Osteoblast (primary cell): Measurements from ENCODE around the gene FLT4. TPM values are rescaled to one million over a fixed set of nuclear protein-coding genes. Genes with fewer than 3 reads are reported as not detected.
"Not testable (repeated sequence)": the region's sequence is repeated elsewhere in the genome, so short reads cannot be mapped to it uniquely, and the experiment has no call there.

ENCODE experiments used
- DNase-seq: peaks from one replicate; pipeline ENCODE4 v3.0.0; 2011; ENCODE audit warnings: low spot score, mixed read lengths; ENCODE audit not compliant: insufficient read length; ENCODE audit errors: missing footprints
- H2AFZ ChIP-seq: 2 replicates; pipeline ENCODE4 v1.6.0; 2011; ENCODE audit warnings: mild to moderate bottlenecking, low read length
- H3K27ac ChIP-seq: 2 replicates; pipeline ENCODE4 v1.5.1; 2011; ENCODE audit warnings: mild to moderate bottlenecking, low read depth, low read length, moderate library complexity
- H3K27me3 ChIP-seq: 2 replicates; pipeline ENCODE4 v1.6.0; 2012; ENCODE audit warnings: mild to moderate bottlenecking, control low read depth, inconsistent platforms, low read length, moderate library complexity; ENCODE audit not compliant: insufficient read depth
- H3K36me3 ChIP-seq: 2 replicates; pipeline ENCODE4 v1.5.1; 2011; ENCODE audit warnings: mild to moderate bottlenecking, low read length, control low read depth, moderate library complexity; ENCODE audit not compliant: insufficient read depth
- H3K4me1 ChIP-seq: 2 replicates; pipeline ENCODE4 v1.5.1; 2011; ENCODE audit warnings: mild to moderate bottlenecking, low read length, control low read depth, moderate library complexity; ENCODE audit not compliant: insufficient read depth
- H3K4me2 ChIP-seq: 2 replicates; pipeline ENCODE4 v1.6.0; 2011; ENCODE audit warnings: mild to moderate bottlenecking, low read length; ENCODE audit not compliant: insufficient read depth
- H3K4me3 ChIP-seq: fragments of 200-600 bp; sonication (generic); 3 replicates; pipeline ENCODE4 v1.5.1; 2012; ENCODE audit warnings: mild to moderate bottlenecking, low read length, inconsistent platforms; ENCODE audit not compliant: insufficient read depth
- H3K79me2 ChIP-seq: 2 replicates; pipeline ENCODE4 v1.6.0; 2012; ENCODE audit warnings: mild to moderate bottlenecking, low read length, control low read depth, inconsistent platforms; ENCODE audit not compliant: insufficient read depth
- H3K9me3 ChIP-seq: 2 replicates; pipeline ENCODE4 v1.5.1; 2011; ENCODE audit warnings: low read depth, low read length, control low read depth
- H4K20me1 ChIP-seq: 2 replicates; pipeline ENCODE4 v1.6.0; 2012; ENCODE audit warnings: mild to moderate bottlenecking, low read length, control low read depth; ENCODE audit not compliant: insufficient read depth
- total RNA-seq: library from RNA; depleted of rRNA; stranded (reverse); fragments of >200 nt; gene quantifications from 2 replicates; pipeline ENCODE4 v1.2.3, GENCODE V29; 2012
- TF ChIP-seq, protein P1 (sequence below): IDR thresholded peaks from 2 replicates; pipeline ENCODE4 v1.5.1; 2011; ENCODE audit warnings: mild to moderate bottlenecking, low read depth, low read length, moderate library complexity; ENCODE audit errors: extremely low read depth

The FLT4 gene
- total RNA-seq, 1 donor = not detected

DNA sequence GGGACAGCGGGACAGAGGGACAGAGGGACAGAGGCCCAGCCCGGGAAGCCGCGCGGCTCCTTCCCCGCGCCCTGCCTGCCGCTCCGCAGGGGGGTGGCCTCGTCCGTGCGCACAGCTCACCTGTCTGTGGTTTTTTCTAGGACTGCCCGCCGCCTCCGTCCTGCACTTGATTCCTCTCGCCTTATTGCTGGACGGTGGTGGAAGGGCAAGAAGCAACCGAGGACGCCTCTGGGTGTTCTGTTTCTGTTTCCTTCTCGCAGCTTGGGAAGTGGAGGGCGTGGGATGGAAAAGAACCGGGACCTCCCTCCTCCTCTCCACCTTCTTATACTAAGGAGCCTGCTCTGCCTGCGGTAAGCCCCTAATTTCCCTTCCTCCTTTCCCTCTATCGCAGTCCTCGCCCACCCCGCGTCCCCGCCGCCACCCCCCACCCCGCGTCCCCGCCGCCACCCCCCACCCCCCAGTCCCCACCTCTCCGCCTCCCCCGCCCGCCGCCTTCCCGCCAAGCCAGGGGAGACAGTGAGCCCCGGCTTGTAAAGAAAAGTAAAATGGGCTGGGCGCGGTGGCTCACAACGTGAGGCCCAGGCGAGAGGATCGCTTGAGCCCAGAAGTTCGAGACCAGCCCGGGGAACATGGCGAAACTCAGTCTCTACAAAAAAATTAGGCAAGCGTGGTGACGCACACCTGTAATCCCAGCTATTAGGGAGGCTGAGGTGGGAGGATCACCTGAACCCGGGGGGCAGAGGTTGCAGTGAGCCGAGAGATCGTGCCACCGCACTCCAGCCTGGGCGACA, 9.6 kb upstream of the FLT4 start:
- TF ChIP-seq, protein P1, sequence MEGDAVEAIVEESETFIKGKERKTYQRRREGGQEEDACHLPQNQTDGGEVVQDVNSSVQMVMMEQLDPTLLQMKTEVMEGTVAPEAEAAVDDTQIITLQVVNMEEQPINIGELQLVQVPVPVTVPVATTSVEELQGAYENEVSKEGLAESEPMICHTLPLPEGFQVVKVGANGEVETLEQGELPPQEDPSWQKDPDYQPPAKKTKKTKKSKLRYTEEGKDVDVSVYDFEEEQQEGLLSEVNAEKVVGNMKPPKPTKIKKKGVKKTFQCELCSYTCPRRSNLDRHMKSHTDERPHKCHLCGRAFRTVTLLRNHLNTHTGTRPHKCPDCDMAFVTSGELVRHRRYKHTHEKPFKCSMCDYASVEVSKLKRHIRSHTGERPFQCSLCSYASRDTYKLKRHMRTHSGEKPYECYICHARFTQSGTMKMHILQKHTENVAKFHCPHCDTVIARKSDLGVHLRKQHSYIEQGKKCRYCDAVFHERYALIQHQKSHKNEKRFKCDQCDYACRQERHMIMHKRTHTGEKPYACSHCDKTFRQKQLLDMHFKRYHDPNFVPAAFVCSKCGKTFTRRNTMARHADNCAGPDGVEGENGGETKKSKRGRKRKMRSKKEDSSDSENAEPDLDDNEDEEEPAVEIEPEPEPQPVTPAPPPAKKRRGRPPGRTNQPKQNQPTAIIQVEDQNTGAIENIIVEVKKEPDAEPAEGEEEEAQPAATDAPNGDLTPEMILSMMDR = no peak
- no peaks in the 10 kb centered on the region for H3K4me1 ChIP-seq
- H3K27ac ChIP-seq = no peak overlapping the region
- peak; percentile 66 for DNase-seq
- H3K4me2 ChIP-seq = no peak overlapping the region
- no peak overlapping the region for H3K4me3 ChIP-seq
- no peaks in the 10 kb centered on the region for H3K79me2 ChIP-seq
- no peaks in the 10 kb centered on the region for H4K20me1 ChIP-seq
- no peaks in the 10 kb centered on the region for H3K9me3 ChIP-seq
- H2AFZ ChIP-seq = no peak overlapping the region
- no peaks in the 10 kb centered on the region for H3K36me3 ChIP-seq
- peaks cover 5% of the 10 kb centered on the region for H3K27me3 ChIP-seq

DNA sequence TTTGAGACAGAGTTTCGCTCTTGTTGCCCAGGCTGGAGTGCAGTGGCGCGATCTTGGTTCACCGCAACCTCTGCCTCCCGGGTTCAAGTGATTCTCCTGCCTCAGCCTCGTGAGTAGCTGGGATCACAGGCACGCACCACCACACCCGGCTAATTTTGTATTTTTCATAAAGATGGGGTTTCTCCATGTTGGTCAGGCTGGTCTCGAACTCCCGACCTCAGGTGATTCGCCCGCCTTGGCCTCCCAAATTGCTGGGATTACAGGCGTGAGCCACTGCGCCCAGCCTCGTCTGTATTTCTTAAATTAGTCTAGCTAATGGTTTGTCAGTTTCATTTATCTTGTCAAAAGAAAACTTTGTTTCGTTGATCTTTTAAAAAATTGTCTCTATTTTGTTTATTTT, 5.8 kb upstream of the FLT4 start:
- DNase-seq, H3K9me3 ChIP-seq, H3K27ac ChIP-seq, H3K79me2 ChIP-seq, H4K20me1 ChIP-seq, H3K4me2 ChIP-seq, H3K36me3 ChIP-seq, H2AFZ ChIP-seq, H3K4me1 ChIP-seq, H3K4me3 ChIP-seq: not testable (repeated sequence)
- peaks cover 24% of the 10 kb centered on the region for H3K27me3 ChIP-seq

DNA sequence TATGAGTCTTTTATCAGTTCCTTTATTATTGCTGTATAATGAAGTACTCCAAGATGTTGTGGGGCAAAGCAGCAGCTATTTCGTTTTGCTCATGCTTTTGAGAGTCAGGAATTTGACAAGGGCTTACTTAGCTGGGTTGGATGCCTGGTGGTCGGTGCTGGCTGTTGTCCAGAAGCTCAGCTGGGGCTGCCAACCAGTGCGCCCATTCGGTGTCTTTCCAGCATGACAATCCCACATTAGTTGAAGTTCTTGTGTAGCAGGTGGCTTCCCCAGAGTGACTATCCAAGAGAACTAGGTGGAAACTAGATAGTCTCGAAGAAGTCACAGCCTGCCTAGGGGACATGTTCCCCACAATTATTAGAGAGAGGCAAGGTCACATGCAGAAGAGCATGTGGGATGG, 3.4 kb upstream of the FLT4 start:
- no peak for DNase-seq
- Histone ChIP-seq H3K27me3 (peaks cover 37% of the 10 kb centered on the region), H3K36me3 (no peaks in the 10 kb centered on the region), H4K20me1 (no peaks in the 10 kb centered on the region), H3K4me3 (no peak overlapping the region), H3K4me1 (no peaks in the 10 kb centered on the region), H3K4me2 (no peak overlapping the region), H3K79me2 (no peaks in the 10 kb centered on the region), H3K27ac (no peak overlapping the region), H3K9me3 (no peaks in the 10 kb centered on the region), H2AFZ (no peak overlapping the region)
- TF ChIP-seq, protein P1 = no peak

DNA sequence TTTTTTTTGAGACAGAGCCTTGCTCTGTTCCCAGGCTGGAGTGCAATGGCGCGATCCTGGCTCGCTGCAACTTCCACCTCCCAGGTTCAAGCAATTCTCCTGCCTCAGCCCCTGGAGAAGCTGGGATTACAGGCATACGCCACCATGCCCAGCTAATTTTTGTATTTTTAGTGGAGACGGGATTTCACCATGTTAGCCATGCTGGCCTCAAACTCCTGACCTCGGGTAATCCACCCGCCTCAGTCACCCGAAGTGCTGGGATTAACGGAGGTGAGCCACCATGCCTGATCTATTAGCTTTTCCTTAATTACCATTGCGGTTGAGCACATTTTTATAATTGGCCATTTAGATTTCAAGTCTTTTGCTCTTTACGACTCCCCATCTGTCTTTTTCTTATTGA, 2.9 kb upstream of the FLT4 start:
- Histone ChIP-seq H4K20me1 (no peaks in the 10 kb centered on the region), H3K9me3 (no peaks in the 10 kb centered on the region), H2AFZ (no peak overlapping the region), H3K27me3 (peaks cover 37% of the 10 kb centered on the region), H3K27ac (no peak overlapping the region), H3K79me2 (no peaks in the 10 kb centered on the region), H3K4me3 (no peak overlapping the region), H3K4me2 (no peak overlapping the region), H3K4me1 (no peaks in the 10 kb centered on the region), H3K36me3 (no peaks in the 10 kb centered on the region)
- TF ChIP-seq, protein P1 = no peak
- no peak for DNase-seq
